ENCODE measurements around the gene ZFPL1.

ZFPL1 gene

DNA sequence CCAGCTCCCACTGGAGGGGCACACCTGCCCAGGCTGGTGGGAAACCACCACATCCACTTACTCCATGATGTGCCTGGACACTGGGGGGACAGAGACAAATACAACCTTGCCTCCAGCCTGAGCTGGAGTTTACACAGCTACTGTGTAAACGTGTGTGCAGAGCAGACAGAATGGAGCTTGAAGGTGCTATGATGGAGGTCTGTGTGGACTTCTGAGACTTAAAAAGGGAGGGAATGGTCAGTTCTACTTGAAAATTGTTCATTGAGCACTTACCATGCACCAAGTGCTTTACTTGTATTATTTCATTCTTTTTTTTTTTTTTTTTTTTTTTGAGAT, 11.4 kb upstream of the ZFPL1 start:
- no peak overlapping the region for H3K27ac ChIP-seq
- TF ChIP-seq CTCF (conservative IDR thresholded peaks at IDR 0.05), result no peak
- no peak for TF ChIP-seq ZFX (IDR thresholded peaks at IDR 0.05)

DNA sequence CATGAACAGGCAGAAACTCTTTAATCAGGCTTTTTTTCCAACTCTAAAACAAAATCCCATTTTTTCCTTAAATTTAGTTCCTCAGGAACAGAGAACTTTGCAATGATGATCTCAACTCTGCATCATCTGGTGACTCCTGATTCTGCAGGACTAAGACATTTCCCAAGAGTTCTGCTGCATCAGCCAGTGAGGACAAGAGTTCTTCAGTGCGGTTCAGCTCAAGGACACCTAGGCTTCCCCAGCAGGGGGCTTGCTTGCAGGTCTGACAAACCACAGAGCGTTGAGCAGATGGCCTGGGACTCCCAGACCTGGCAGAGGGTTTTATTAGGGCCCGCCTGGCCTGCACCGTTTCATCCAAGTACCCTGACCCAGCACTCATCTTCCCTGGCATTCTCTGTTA, 6.6 kb upstream of the ZFPL1 start:
- no peak overlapping the region for H3K27ac ChIP-seq

DNA sequence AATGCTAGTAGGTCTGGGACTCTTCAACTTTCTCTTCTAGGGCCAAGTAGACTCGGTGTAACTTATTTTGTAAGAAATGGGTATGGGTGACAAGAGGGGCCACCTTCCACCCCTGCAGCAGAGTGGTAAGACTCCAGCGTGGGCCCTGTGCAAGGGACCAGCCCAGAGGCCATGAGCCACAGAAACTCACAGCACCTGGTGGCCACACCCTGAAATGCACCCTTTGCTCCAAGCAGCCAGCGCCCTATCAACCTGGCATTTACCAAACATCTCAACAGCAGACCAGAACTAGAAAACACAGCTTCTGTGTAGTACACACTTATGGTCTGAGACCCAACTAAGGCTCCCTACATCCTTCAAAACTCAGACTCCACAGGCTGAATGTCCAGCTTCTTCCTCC, 5.9 kb upstream of the ZFPL1 start:
- TF ChIP-seq ZFX (IDR thresholded peaks at IDR 0.05), result no peak
- peak; percentile 78 for TF ChIP-seq CTCF (conservative IDR thresholded peaks at IDR 0.05)
- H3K27ac ChIP-seq, result no peak overlapping the region

More for the DNA sequence above, 6.6 kb upstream of the ZFPL1 start:
- TF ChIP-seq ZFX (IDR thresholded peaks at IDR 0.05), result no peak
- TF ChIP-seq CTCF (conservative IDR thresholded peaks at IDR 0.05), result no peak

DNA sequence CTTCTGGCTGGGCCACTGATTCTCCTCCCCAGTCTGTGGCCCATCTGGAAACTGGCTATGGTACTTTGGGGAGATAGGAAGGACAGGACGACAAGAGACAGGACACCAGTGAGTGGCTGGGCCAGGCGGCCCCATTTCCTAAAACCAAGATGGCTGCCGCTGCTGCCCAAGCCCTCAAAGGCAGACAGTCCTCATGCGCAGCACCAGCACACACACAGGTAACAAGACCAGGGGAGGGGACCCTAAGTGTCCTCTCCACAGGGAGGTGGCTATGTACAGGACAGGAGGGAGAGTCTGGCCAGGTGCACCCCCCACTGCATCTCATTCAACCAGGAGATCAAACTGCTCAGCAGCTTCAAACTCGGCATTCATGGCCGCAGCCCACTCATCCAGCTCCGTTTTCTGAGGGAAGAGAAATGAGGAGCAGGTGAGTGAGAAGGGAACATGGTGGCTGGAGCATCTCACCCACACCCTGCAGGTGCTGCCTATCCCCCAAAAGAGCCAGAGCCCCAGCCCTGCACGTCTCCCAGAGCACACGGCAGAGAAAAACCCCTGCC, 5.2 kb upstream of the ZFPL1 start:
- no peak overlapping the region for H3K27ac ChIP-seq
- TF ChIP-seq ZFX (IDR thresholded peaks at IDR 0.05) (no peak), CTCF (conservative IDR thresholded peaks at IDR 0.05) (no peak)

DNA sequence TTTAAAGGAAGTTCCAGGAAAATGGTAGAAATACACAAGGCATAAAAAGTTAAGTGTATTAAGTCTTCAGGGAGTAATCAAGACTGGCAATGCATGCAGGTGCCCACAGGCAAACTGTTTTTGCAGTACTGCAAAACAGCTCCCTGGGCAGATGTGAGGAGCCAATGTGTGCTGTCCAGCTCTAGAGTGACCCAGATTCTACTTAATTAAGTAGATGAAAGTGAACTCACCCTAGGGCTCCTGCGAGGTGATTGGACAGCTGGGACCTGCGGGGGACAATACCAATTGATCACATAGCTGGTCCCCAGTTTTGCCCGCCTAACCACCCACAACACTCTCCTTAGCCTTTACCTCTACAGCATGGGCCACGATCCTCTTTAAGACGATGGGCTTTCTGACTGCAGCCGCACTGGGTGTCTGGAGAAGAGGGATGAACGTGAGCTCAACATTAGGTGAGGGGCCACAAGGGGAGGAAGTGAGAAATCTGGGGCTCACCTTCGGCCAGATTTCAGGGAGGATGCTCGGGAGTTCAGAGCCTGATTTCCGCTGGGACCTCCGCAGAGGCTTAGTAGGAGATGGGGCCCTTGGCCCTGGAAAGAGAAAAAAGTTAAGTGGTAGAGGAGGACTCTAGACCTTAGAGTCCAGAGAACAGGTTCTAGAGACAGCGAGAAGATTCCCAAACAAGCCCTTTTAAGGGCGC, 738 bp upstream of the ZFPL1 start:
- H3K27ac ChIP-seq, result peak overlapping the region; percentile 91
- TF ChIP-seq ZFX (IDR thresholded peaks at IDR 0.05) (no peak), CTCF (conservative IDR thresholded peaks at IDR 0.05) (no peak)

- peak overlapping the region; percentile 91 for H3K27ac ChIP-seq
- TF ChIP-seq ZFX (IDR thresholded peaks at IDR 0.05), result no peak
- no peak for TF ChIP-seq CTCF (conservative IDR thresholded peaks at IDR 0.05)
Observed at GRCh38 chr11:65084598-65085375, 765 bp downstream of the ZFPL1 start.

GRCh38 chr11:65085446-65085845, 1.4 kb downstream of the ZFPL1 start:
- H3K27ac ChIP-seq, result no peak overlapping the region; the same call in 1 of the 2 replicates
- TF ChIP-seq CTCF (conservative IDR thresholded peaks at IDR 0.05), result no peak
- no peak for TF ChIP-seq ZFX (IDR thresholded peaks at IDR 0.05)

Data from C4-2B (cell line).